Tibial nerve (tissue), 4 donors: ENCODE data around the gene KIAA1191.

Experiments used
- CTCF ChIP-seq, 5 experiments: fragments of 200-600 bp in 3 of 5; fragments of 450-650 bp in 2 of 5; sonication (generic) in 3 of 5; IDR thresholded peaks; one replicate each; pipeline ENCODE4 v1.5.1; 2016 to 2019; ENCODE audit warnings: antibody characterized with exemption in 5 of 5, mild to moderate bottlenecking in 3 of 5, moderate library complexity in 2 of 5
- EP300 ChIP-seq, 2 donors: sonication (generic); formaldehyde crosslinking; IDR thresholded peaks; one replicate each; pipeline ENCODE4 v1.6.1; 2017; ENCODE audit warnings: antibody characterized with exemption in 2 of 2, mild to moderate bottlenecking in 1 of 2
- POLR2A ChIP-seq, 2 donors: fragments of 450-650 bp; IDR thresholded peaks; one replicate each; pipeline ENCODE4 v1.6.1; 2017; ENCODE audit warnings: antibody characterized with exemption in 2 of 2, mild to moderate bottlenecking in 2 of 2, moderate library complexity in 2 of 2

- TF ChIP-seq POLR2A (IDR thresholded peaks at IDR 0.05) (no peak), EP300 (IDR thresholded peaks at IDR 0.05) (no peak), CTCF (IDR thresholded peaks at IDR 0.05) (no peak)
These were observed 21.2 kb upstream of the KIAA1191 start for GRCh38 chr5:176382721-176383120.
